ENCODE data around the gene CENPF.

DNA sequence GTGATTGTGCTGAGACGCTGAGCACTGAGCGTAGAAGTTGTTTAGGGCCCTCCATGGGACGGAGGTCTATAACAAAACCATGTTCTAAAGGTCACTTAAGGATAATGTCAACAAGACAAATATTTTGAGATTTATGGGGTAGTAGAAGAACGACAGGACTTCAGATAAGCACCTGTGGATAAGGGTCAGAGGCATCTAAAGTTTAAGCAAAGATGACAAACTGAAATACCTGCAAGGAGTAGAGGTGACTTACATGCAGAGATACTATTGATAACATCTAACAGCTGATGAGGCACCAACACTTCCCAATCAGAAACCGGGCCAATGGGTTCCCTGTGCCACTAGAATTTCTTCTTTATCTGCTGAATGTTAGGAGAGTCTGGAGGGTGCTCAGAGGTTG, 83.5 kb downstream of the CENPF start:
- TF ChIP-seq, protein P1, sequence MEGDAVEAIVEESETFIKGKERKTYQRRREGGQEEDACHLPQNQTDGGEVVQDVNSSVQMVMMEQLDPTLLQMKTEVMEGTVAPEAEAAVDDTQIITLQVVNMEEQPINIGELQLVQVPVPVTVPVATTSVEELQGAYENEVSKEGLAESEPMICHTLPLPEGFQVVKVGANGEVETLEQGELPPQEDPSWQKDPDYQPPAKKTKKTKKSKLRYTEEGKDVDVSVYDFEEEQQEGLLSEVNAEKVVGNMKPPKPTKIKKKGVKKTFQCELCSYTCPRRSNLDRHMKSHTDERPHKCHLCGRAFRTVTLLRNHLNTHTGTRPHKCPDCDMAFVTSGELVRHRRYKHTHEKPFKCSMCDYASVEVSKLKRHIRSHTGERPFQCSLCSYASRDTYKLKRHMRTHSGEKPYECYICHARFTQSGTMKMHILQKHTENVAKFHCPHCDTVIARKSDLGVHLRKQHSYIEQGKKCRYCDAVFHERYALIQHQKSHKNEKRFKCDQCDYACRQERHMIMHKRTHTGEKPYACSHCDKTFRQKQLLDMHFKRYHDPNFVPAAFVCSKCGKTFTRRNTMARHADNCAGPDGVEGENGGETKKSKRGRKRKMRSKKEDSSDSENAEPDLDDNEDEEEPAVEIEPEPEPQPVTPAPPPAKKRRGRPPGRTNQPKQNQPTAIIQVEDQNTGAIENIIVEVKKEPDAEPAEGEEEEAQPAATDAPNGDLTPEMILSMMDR (IDR thresholded peaks at IDR 0.05 in 4 of 5, conservative IDR thresholded peaks at IDR 0.05 in 1 of 5), result no peak
- no peak for TF ChIP-seq POLR2A (IDR thresholded peaks at IDR 0.05)
